ENCODE results near the gene ACOXL.
"Not testable (repeated sequence)": the region's sequence is repeated elsewhere in the genome, so short reads cannot be mapped to it uniquely, and the experiment has no call there.

ACOXL gene

DNA sequence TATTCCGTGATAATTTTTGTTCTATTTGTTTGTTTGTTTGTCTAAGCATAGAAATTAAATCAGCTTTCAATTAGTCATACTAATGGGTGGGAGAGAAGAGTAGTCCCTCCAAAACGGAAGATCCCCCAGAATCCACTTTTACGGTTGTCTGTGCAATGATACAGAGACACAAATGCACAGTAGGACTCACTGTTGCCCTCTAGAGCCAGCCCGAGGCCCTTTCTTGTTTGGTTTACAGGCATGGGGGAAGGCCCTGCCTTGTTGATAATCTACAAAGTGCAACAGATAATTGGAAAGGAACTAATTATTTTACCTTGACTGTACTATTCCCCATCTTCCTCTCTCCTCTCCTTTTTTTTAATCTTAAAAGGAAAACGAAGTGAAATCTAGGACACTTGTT lies 121.1 kb downstream of the ACOXL start:
- peak in 14 of 58 donors; percentile 2 to 31 (median 13) for DNase-seq

DNA sequence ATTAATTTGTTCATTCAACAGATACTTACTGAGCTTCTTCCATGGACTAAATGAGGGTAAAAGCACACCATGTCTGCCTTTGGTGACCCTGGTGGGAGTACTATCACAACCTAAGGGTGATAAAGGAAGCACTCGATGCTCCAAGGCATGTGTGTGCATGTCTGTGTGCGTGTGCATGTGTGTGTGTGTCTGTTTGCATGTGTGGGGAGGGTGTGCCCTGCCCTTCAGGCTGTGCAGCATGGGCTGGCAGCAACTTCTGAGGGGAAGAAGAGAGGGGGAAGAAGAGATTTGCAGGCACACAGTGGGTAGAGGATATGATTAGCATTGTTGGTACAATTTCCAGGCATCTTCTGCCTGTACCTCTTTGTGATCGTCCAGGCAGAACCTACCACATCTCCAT lies 121.6 kb downstream of the ACOXL start:
- no peak for DNase-seq

DNA sequence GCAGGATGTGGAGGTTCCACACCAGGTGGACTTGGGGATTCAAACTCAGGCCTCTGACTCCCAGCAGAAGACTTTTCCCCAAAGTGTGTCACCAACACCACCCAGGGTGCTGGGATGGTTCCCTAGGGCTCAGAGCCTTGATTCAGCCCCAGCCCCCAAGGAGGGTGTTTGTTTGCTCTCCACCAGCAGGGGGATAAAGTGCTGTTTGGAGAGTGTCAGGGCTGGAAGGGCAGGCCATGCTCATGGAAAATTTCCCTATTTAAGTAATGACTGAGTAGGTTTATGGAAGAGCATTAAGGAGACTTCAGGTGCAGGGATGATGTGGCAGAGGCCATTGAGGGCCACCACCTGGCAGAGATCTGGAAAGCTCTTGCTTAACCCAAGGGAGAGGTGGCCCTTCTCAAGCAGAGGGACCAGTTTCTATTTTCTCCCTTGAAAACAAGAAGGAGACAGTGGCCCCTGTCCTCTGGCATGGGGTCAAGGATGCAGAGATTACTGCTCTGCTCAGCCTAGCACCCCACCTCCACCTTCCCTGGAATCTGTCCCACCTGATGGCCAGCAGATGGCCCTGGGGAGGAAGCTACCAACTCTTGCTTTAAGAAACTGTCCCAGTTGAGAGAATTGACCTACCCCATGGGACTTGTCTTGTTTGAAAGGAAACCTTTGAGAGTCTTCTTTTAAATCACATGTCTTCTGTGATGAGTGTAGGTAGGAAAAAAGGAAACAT lies 122.1 kb downstream of the ACOXL start:
- DNase-seq, result no peak

DNA sequence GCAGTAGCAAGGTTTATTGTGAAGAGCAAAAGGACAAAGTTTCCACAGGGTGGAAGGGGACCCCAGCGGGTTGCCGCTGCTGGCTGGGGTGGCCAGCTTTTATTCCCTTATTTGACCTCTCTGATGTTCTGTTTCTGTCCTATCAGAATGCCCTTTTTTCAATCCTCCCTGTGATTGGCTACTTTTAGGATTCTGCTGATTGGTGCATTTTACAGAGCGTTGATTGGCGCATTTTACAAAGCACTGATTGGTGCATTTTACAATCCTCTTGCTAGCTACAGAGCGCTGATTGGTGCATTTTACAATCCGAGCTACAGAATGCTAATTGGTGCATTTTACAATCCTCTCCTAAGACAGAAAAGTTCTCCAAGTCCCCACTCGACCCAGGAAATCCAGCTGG lies 123.5 kb downstream of the ACOXL start:
- DNase-seq, result not testable (repeated sequence)

DNA sequence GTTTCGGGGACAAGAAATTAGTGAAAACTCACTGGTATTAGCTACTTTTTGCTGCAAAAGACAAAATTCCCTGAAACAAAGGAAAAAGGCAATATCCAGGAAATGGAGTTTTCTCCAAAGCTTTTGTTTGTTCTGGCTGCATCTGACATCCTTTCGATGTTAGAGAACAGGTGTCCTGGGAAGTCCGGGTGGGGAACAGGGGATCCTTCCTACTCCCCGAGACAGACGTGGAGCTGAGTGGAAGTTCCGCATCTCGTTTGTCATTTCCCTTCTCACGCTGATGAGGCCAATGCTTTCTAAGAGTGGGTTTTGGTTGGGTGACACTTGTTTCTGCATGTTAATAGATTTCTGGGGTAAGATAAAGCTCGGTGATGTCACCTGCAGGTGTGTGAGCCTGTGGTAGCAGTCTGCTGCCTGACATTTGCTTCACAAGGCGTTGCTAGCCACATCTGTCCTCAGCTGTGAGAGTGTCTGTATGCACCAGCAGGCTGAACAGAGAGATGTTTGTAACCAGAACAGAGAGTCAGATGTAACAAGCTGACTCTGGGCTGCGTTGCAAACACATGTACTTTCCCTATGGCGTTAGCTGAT lies 125.9 kb downstream of the ACOXL start:
- peak in 35 of 58 donors; percentile 5 to 91 (median 38) for DNase-seq

DNA sequence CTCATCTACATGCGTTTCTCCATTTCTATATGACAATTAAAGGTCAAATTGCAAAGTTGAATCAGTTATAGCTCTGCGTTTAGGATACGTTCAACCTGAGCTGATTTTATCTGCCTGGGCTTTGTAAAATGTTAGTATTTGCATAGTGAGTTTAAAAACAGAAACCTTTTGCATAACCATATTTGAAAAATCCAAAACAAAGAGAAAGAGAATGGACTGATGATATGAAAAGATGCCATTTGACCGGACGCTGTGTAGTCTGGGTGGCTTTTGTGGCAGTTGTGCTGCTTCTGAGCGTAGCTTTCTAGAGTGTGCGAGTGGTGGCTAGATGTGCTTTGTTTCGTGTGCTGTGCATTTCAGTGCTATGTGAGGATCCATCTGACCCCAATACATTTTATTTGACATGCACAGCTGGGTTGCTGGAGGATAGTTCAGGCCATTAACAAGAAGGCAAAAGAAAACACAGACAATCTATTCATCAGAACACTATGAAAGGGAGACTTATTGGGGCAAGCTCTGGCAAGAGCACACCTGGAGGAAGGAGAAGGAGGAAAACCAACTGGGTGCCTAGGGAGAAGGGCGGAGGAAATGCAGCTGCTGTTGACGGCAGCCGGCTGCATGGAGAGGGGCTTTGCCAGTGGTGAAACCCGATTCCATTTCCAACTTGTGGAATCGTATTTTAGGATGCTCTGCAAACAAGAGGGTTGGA lies 126.8 kb downstream of the ACOXL start:
- DNase-seq, result peak in 5 of 58 donors; percentile 5 to 27 (median 21)

DNA sequence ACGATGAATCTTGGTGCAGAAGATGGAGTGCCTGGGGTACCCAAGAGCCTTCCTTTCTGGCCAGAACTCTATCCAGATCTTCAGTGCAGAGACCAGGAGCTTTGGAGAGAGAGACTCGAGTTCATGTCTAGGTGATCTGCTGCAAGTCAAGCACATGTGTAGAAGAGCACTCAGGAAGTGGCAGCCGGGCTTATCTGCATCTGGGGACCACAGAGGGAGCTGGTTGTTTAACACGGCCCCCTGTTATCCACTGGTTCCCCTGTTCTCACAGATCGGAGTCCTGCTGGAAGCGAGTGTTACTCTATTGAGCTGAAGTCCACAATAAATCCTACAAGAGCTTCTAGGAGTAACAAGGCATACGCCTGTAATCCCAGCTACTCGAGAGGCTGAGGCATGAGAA lies 128.3 kb downstream of the ACOXL start:
- DNase-seq, result no peak

DNA sequence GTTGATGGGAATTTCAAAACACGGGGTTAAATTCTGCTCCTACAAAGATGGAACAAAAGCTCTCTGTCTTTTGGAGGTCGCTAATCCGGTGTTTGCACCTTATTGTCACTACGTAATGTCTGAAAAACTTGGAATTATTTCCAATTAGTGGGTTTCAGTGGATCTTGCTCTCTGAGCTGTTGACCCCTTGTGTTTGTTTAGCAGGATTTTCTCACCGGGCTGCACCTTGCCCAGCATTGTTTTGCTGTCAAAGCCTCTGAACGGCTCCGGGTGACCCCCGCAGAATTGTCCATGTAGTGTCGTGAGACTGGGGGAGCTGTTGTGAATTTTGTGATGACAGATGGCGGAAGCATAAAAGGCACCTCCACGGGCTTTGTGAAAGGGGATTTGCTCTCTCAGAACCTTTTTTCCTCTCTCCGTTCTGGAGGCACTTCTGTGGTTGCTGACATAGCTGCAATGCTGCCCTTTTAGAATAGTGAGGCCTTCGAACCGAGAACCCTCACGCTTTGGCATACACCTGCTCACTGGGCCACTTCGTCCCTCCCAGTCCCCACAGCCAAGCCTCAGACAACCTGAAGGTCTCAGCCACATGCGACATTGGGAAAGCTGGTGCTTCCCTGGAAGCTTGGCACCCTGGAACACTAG lies 129.4 kb downstream of the ACOXL start:
- no peak for DNase-seq

DNA sequence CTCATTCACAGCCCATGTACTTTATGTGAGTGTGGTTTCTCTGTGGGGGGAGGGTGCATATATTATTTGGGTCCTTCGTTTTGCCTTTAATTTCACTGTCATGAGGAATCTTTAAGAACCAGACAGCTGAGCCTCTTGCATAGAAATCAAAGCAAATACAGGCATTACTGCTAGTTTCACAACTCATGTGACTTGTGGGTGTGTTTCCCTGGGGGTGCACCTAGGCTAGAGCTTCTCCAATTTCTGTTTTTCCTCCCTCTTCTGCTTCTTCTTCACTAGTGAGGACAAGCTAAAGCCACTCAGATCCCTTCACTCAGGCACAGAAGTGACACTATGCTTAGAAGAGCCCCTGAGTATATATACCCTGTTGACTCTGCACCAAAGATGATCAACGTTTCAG lies 131.4 kb downstream of the ACOXL start:
- DNase-seq, result no peak

DNA sequence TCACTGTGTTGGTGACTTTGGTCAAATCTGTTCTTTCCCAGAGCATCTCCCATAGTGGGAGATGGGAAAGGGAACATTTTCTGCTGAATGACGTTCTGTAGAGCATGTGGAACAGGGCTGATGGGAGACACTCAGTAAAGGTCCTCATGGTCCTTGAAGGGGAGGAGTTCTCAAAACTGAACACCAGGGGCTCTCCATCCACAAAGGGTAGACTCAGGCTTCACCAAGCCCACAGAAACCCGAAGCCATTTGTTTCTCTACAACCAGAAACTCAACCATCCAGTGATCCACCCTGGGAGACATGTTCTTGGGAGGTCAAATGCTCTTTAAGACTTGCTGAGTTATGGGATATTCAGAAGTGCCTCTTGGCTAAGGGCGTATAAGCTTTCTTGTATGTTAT lies 131.8 kb downstream of the ACOXL start:
- no peak for DNase-seq

DNA sequence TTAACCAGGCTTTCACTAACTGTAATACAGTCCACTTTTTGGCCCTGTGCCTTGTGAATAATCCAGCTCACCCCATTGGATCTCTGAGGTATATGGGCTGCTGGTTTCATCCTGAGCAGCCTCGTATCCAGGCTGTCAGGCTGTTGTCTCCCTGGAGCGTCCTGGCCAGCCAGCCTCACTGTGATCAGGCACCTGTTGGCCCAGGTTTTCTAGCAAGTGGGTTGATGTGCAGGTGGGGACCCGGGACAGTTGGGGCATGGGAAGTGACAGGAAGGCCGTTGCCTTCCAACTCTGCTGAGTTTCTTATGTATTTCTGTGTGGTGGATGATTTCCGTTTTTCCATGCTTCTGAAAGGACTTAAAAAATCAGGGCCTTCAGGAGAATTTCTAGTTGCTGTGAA lies 132.4 kb downstream of the ACOXL start:
- DNase-seq, result no peak

DNA sequence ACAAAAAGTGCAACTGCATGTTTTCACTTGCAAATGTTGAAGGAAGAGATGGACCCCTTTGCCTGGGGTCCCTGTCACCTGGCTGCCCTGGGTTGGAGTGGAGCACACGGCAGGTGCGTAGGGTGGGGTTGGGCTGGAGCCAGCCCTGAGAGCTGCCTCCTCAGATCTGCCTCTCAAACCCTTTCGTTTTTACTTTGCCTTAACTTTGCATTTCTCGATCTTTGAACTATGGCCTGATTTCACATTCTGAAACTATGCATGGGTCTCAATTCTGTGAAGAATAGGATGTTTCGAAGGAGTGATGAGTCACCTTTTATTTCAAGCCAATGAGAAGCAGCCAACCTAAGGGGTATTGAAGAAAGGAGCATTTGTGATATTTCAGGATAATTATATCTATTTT lies 132.8 kb downstream of the ACOXL start:
- DNase-seq, result no peak

DNA sequence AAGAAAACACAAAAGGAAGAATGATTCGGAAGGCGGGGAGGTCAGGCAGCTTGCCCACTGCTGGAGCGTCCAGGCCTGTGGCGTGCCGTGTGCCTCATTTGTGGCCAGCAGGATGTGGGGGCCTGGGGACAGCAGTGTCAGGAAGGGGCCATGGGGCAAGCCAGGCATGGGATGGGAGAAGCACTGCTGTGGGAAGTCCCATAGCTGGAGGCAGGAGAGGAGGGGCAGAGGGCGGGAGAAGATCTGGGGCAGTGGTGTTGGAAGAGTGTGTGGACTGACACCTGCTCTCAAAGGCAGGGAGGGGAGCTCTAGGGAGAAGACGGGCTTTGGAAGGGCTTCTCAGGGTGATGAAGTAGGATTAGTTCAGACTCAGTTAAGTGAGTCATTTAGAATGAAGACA lies 133.7 kb downstream of the ACOXL start:
- DNase-seq, result no peak

DNA sequence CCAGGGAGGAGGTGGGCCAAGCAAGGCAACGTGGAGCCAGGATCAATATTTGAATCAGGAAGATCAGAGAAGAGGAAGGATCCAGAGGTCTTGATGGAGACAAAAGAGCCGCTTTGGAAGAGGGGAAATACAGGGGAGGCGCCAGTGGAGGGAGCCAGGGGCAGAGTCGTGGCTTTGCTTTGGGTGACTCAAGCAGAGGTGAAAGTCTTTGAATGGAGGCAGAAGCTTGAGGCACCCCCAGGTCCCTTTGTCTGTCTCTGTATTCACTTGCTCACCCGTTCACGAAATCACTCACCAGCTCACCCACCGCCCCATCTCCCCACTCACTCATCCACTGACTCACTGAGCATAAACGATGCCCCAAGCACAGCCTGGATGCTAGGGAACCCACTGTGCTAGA lies 134.1 kb downstream of the ACOXL start:
- DNase-seq, result no peak

DNA sequence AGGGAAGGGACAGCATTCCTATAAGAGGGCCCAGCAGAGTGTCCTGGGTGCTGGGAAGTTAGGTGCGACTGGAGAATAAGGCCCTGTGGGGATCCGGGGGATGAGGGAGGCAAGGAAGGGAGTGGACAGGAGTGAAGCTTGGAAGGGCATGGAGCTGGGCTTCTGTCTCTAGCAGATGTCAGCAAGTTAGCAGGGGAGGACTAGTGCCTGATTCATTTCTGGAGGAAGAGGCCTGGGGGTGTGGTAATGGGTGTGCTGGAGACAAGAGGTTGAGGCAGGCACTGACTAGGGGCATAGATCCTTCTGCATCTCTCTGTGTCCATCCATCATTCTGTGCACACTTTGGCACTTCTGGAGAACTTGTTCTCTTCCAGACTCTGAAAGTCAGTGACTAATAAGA lies 134.7 kb downstream of the ACOXL start:
- DNase-seq, result no peak

DNA sequence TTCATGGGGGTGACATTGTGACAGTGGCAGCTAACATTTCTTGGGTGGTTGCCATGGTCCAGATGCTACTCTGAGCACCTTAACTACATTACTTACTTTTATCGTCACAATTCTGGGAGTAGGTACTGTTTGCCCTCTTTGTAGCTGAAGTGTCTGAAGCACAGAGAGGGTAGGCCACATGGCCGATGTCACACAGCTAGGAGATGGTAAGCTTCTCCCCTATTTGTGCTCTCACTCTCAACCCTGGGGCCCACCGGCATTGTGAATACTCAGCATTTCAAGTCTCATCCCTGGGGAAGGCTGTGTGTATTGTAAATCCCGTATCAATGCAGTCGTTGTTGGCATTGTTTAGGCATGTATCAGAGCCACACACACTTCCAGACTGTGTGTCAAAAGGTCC lies 136.6 kb downstream of the ACOXL start:
- no peak for DNase-seq

DNA sequence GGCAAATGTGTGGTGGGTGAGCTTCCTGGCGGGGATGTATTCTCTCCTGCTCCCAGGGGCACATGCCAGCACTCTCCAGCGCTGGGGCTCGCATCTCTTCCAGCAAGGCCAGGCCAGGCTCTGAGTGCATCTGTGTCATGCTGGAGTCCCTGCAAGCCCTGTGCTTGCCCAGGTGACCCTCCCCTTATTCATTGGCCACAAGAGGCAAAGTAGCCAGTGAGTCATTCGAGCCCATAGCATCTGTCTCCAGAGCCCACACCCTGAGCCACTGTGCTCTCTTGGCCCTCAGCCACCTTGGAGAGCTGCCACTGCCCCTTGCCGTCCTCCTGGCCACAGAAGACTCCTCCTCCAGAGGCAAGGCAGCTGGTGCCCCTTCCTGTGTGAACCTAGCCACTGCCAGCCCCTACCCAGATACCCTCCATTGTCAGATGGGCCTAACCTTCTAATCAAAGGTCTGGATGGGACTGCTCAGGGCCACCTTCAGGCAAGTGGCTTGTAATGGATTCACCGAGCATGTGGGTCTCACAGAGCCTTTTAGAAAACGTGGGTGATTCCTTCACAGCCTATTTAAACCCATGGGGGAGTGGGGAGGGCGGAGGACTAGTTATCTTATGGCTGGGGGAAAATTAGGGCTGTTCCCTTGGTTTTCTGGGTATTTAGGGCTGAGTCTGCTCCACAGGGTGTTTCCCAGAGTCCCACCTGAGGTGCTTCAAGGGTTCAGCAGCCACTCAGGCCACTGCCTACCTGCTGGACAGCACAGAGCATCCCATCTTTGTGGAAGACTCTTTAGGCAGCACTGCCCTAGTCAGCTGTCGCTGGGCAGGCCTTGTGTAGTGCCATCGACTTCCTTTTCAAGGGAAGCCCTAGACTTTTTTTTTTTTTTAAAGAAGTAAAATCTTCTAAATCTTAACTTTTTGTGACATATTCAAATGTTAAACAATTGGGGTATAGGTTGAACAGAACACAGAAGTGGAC lies 137.4 kb downstream of the ACOXL start:
- peak in 2 of 58 donors; percentile 5 to 31 for DNase-seq

DNA sequence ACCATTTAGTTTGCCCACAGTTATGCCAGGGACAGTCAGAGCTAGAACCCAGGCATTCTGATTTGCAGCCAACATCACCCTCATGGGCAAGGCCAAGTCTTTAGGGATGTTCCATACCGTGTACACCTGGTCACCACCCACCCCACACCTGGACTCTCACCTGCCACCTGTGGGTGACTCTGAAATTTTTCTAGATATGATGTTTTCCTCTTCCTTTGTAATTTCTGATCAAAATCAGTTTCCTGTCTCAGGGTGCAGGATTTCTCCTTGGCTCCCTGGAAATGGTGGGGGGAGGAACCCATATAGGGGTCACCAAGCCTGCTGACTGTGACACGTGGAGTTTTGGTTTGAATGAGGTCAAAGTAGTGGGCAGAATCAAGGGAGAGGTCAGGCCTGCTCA lies 138.2 kb downstream of the ACOXL start:
- no peak for DNase-seq

DNA sequence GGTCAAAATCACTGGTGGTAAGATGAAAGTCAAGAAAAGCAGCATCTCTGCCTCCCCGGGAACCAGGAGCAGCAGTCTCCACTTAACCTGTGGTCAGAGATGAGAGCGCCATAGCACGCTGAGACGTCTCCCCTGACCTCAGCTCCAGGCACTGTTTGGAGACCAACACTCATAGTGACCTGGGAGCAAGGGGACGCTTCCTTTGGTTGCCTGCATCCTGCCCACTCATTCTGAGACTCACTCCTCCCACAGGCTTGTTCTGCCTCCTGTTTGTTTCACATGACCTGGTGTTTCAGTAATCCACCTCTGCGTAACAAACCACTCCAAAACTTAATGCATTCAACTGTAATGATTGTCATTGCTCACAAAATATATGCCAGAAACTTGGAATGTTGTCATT lies 139.3 kb downstream of the ACOXL start:
- no peak for DNase-seq

DNA sequence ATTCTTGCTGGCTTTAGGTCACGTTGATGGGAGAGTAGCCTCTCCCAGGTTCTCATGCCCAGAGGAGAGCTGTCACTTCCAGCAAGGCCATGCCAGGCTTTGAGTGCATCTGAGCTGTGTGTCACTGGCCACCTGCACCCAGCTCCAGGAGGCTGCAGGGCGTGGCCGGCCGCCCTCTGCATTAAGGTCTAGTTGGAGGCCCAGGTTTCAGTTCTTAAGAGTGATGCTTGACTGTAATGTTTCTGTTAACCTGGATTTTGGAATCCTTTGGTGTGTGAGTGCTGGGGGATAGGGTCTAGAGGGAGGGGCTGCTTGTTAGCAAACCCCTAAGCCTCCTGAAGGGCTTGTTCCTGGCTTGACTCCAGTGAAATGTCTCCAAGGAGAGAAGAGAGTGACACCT lies 140.1 kb downstream of the ACOXL start:
- DNase-seq, result no peak

DNA sequence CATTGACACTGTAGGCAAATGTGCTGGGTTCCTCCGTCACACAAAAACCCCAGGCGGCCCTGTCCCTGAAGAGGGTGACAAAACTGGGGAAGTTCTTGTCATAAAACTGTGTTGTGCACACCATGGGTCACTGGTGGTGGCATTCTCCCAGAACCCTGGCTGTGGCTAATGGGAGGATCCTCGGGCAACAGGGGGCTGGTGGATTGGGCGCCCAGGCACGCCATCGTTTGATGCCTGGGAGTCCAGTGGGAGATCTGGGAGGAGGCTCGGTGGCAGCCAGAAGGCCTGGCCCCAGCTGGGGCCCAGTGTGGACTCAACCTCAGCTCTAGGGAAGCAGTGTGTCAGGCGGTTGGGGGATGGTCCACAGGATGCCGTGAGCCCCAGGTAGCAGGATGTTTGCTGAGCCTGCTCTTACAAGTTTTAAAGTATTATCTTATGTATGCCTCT lies 140.7 kb downstream of the ACOXL start:
- DNase-seq, result no peak
